IgD-negative memory B cell (primary cell): ENCODE data around the gene LMO7. TPM values are rescaled to one million over a fixed set of nuclear protein-coding genes. Genes with fewer than 3 reads are reported as not detected.
"Not testable (repeated sequence)": the region's sequence is repeated elsewhere in the genome, so short reads cannot be mapped to it uniquely, and the experiment has no call there.

ENCODE experiments used
- H3K27ac Mint-ChIP-seq, 3 donors: one replicate each; pipeline ENCODE4 v1.8.0; 2020 to 2022; ENCODE audit warnings: mild to moderate bottlenecking in 3 of 3, mixed read lengths in 3 of 3, moderate library complexity in 1 of 3
- H3K27me3 Mint-ChIP-seq: one replicate; pipeline ENCODE4 v1.8.0; 2021; ENCODE audit warnings: mixed read lengths
- H3K36me3 Mint-ChIP-seq: one replicate; pipeline ENCODE4 v1.8.0; 2020; ENCODE audit warnings: mild to moderate bottlenecking, mixed read lengths
- H3K4me1 Mint-ChIP-seq, 3 donors: one replicate each; pipeline ENCODE4 v1.8.0; 2020 to 2022; ENCODE audit warnings: mixed read lengths in 3 of 3, mild to moderate bottlenecking in 1 of 3
- H3K4me3 Mint-ChIP-seq, 4 donors: one replicate each; pipeline ENCODE4 v1.8.0; 2020 to 2022; ENCODE audit warnings: mild to moderate bottlenecking in 4 of 4, mixed read lengths in 4 of 4, moderate library complexity in 3 of 4
- H3K9me3 Mint-ChIP-seq, 3 donors: one replicate each; pipeline ENCODE4 v1.8.0; 2020 to 2021; ENCODE audit warnings: mixed read lengths in 3 of 3, mild to moderate bottlenecking in 1 of 3
- polyA plus RNA-seq: library from polyadenylated mRNA; unstranded; fragments of 300-500 nt; fragmentation: Illumina TruSeq; gene quantifications from one replicate; pipeline ENCODE4 v1.2.3, GENCODE V29; 2021

The LMO7 gene
- polyA plus RNA-seq, 1 donor from 2014 or later, result 6.6 TPM

- no peaks in the 10 kb centered on the region for H3K4me1 Mint-ChIP-seq
- no peak overlapping the region for H3K4me3 Mint-ChIP-seq
- H3K9me3 Mint-ChIP-seq, result peaks cover 0 to 3% (median 0%) of the 10 kb centered on the region in 3 donors
- no peaks in the 10 kb centered on the region for H3K36me3 Mint-ChIP-seq
- no peak overlapping the region for H3K27ac Mint-ChIP-seq
- no peaks in the 10 kb centered on the region for H3K27me3 Mint-ChIP-seq
Observed at GRCh38 chr13:75666646-75667351, 30.7 kb downstream of the LMO7 start.

GRCh38 chr13:75669706-75670105, 33.6 kb downstream of the LMO7 start:
- Mint-ChIP-seq H3K4me1 (no peaks in the 10 kb centered on the region), H3K4me3 (no peak overlapping the region), H3K36me3 (no peaks in the 10 kb centered on the region), H3K27ac (peak overlapping the region in 1 of 3 donors; percentile 2), H3K9me3 (no peaks in the 10 kb centered on the region), H3K27me3 (no peaks in the 10 kb centered on the region)

GRCh38 chr13:75670496-75670895, 34.4 kb downstream of the LMO7 start:
- Mint-ChIP-seq H3K4me3 (no peak overlapping the region), H3K27me3 (no peaks in the 10 kb centered on the region), H3K4me1 (no peaks in the 10 kb centered on the region), H3K9me3 (no peaks in the 10 kb centered on the region), H3K27ac (no peak overlapping the region), H3K36me3 (no peaks in the 10 kb centered on the region)

GRCh38 chr13:75675421-75675820, 39.3 kb downstream of the LMO7 start:
- no peak overlapping the region for H3K4me3 Mint-ChIP-seq
- H3K36me3 Mint-ChIP-seq, result peaks cover 3% of the 10 kb centered on the region
- no peak overlapping the region for H3K27ac Mint-ChIP-seq
- peaks cover 0 to 5% (median 2%) of the 10 kb centered on the region in 3 donors for H3K9me3 Mint-ChIP-seq
- no peaks in the 10 kb centered on the region for H3K4me1 Mint-ChIP-seq
- H3K27me3 Mint-ChIP-seq, result no peaks in the 10 kb centered on the region

GRCh38 chr13:75679459-75679858, 43.3 kb downstream of the LMO7 start:
- H3K27me3 Mint-ChIP-seq, result no peaks in the 10 kb centered on the region
- no peaks in the 10 kb centered on the region for H3K4me1 Mint-ChIP-seq
- peaks cover 0 to 5% (median 4%) of the 10 kb centered on the region in 3 donors for H3K9me3 Mint-ChIP-seq
- no peak overlapping the region for H3K27ac Mint-ChIP-seq
- H3K36me3 Mint-ChIP-seq, result peaks cover 4% of the 10 kb centered on the region
- no peak overlapping the region for H3K4me3 Mint-ChIP-seq

- H3K9me3 Mint-ChIP-seq, H3K4me1 Mint-ChIP-seq, H3K36me3 Mint-ChIP-seq, H3K27me3 Mint-ChIP-seq, H3K4me3 Mint-ChIP-seq, H3K27ac Mint-ChIP-seq: not testable (repeated sequence)
Observed at GRCh38 chr13:75680251-75680650, 44.1 kb downstream of the LMO7 start.

- Mint-ChIP-seq H3K36me3 (peaks cover 4% of the 10 kb centered on the region), H3K27ac (no peak overlapping the region), H3K4me1 (peaks cover 0 to 1% (median 0%) of the 10 kb centered on the region in 3 donors), H3K4me3 (no peak overlapping the region), H3K27me3 (no peaks in the 10 kb centered on the region), H3K9me3 (peaks cover 0 to 5% (median 4%) of the 10 kb centered on the region in 3 donors)
Observed at GRCh38 chr13:75682326-75682725, 46.2 kb downstream of the LMO7 start.

GRCh38 chr13:75685239-75685697, 49.1 kb downstream of the LMO7 start:
- no peak overlapping the region for H3K27ac Mint-ChIP-seq
- no peaks in the 10 kb centered on the region for H3K27me3 Mint-ChIP-seq
- H3K4me3 Mint-ChIP-seq, result no peak overlapping the region
- H3K9me3 Mint-ChIP-seq, result peaks cover 0 to 2% (median 0%) of the 10 kb centered on the region in 3 donors
- peaks cover 0 to 1% (median 0%) of the 10 kb centered on the region in 3 donors for H3K4me1 Mint-ChIP-seq
- H3K36me3 Mint-ChIP-seq, result peaks cover 2% of the 10 kb centered on the region

GRCh38 chr13:75687150-75687763, 51.1 kb downstream of the LMO7 start:
- Mint-ChIP-seq H3K9me3 (no peaks in the 10 kb centered on the region), H3K27me3 (no peaks in the 10 kb centered on the region), H3K4me1 (peaks cover 0 to 1% (median 0%) of the 10 kb centered on the region in 3 donors), H3K36me3 (no peaks in the 10 kb centered on the region), H3K27ac (no peak overlapping the region), H3K4me3 (no peak overlapping the region)

GRCh38 chr13:75689686-75690085, 53.6 kb downstream of the LMO7 start:
- H3K4me1 Mint-ChIP-seq, result peaks cover 0 to under 1% (median 0%) of the 10 kb centered on the region in 3 donors
- H3K27me3 Mint-ChIP-seq, result no peaks in the 10 kb centered on the region
- H3K9me3 Mint-ChIP-seq, result no peaks in the 10 kb centered on the region
- no peaks in the 10 kb centered on the region for H3K36me3 Mint-ChIP-seq
- H3K27ac Mint-ChIP-seq, result no peak overlapping the region
- H3K4me3 Mint-ChIP-seq, result no peak overlapping the region

GRCh38 chr13:75690607-75691006, 54.5 kb downstream of the LMO7 start:
- H3K9me3 Mint-ChIP-seq, result no peaks in the 10 kb centered on the region
- no peaks in the 10 kb centered on the region for H3K27me3 Mint-ChIP-seq
- no peaks in the 10 kb centered on the region for H3K36me3 Mint-ChIP-seq
- no peak overlapping the region for H3K27ac Mint-ChIP-seq
- no peak overlapping the region for H3K4me3 Mint-ChIP-seq
- H3K4me1 Mint-ChIP-seq, result no peaks in the 10 kb centered on the region

GRCh38 chr13:75691183-75691582, 55.1 kb downstream of the LMO7 start:
- no peak overlapping the region for H3K27ac Mint-ChIP-seq

GRCh38 chr13:75693227-75693626, 57.1 kb downstream of the LMO7 start:
- Mint-ChIP-seq H3K27ac (no peak overlapping the region), H3K9me3 (no peaks in the 10 kb centered on the region), H3K4me3 (no peak overlapping the region)

More at GRCh38 chr13:75691183-75691582, 55.1 kb downstream of the LMO7 start:
- Mint-ChIP-seq H3K27me3 (no peaks in the 10 kb centered on the region), H3K36me3 (no peaks in the 10 kb centered on the region), H3K4me1 (peaks cover 0 to 3% (median 0%) of the 10 kb centered on the region in 3 donors), H3K4me3 (no peak overlapping the region), H3K9me3 (no peaks in the 10 kb centered on the region)

GRCh38 chr13:75694722-75695121, 58.6 kb downstream of the LMO7 start:
- H3K36me3 Mint-ChIP-seq, result no peaks in the 10 kb centered on the region
- H3K4me3 Mint-ChIP-seq, result no peak overlapping the region
- no peaks in the 10 kb centered on the region for H3K27me3 Mint-ChIP-seq
- no peak overlapping the region for H3K27ac Mint-ChIP-seq
- peaks cover 0 to 3% (median 3%) of the 10 kb centered on the region in 3 donors for H3K4me1 Mint-ChIP-seq
- no peaks in the 10 kb centered on the region for H3K9me3 Mint-ChIP-seq

More at GRCh38 chr13:75693227-75693626, 57.1 kb downstream of the LMO7 start:
- peaks cover 0 to 3% (median 3%) of the 10 kb centered on the region in 3 donors for H3K4me1 Mint-ChIP-seq
- no peaks in the 10 kb centered on the region for H3K27me3 Mint-ChIP-seq
- H3K36me3 Mint-ChIP-seq, result no peaks in the 10 kb centered on the region

GRCh38 chr13:75695908-75696307, 59.8 kb downstream of the LMO7 start:
- H3K27ac Mint-ChIP-seq, result peak overlapping the region in 1 of 3 donors; percentile 12
- H3K9me3 Mint-ChIP-seq, H3K4me1 Mint-ChIP-seq: not testable (repeated sequence)

GRCh38 chr13:75699062-75699461, 62.9 kb downstream of the LMO7 start:
- H3K9me3 Mint-ChIP-seq, result no peaks in the 10 kb centered on the region
- H3K27ac Mint-ChIP-seq, result no peak overlapping the region
- H3K36me3 Mint-ChIP-seq, result peaks cover 2% of the 10 kb centered on the region
- H3K4me3 Mint-ChIP-seq, result no peak overlapping the region
- H3K4me1 Mint-ChIP-seq, result peaks cover 0 to 3% (median 3%) of the 10 kb centered on the region in 3 donors
- H3K27me3 Mint-ChIP-seq, result no peaks in the 10 kb centered on the region

More at GRCh38 chr13:75695908-75696307, 59.8 kb downstream of the LMO7 start:
- not testable (repeated sequence) for H3K36me3 Mint-ChIP-seq, H3K27me3 Mint-ChIP-seq
- peak overlapping the region in 1 of 4 donors; percentile 42 for H3K4me3 Mint-ChIP-seq
